NCI-H1417 treated with DMSO at 0.1 percent for 48 hours (cell line): ENCODE measurements around the gene ANXA8.
"Not testable (repeated sequence)": the region's sequence is repeated elsewhere in the genome, so short reads cannot be mapped to it uniquely, and the experiment has no call there.

ENCODE experiments used
- DNase-seq: peaks from one replicate; lab custom pipeline; 2025; lab: John Stamatoyannopoulos, UW

ANXA8 gene, protein sequence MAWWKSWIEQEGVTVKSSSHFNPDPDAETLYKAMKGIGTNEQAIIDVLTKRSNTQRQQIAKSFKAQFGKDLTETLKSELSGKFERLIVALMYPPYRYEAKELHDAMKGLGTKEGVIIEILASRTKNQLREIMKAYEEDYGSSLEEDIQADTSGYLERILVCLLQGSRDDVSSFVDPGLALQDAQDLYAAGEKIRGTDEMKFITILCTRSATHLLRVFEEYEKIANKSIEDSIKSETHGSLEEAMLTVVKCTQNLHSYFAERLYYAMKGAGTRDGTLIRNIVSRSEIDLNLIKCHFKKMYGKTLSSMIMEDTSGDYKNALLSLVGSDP

DNA sequence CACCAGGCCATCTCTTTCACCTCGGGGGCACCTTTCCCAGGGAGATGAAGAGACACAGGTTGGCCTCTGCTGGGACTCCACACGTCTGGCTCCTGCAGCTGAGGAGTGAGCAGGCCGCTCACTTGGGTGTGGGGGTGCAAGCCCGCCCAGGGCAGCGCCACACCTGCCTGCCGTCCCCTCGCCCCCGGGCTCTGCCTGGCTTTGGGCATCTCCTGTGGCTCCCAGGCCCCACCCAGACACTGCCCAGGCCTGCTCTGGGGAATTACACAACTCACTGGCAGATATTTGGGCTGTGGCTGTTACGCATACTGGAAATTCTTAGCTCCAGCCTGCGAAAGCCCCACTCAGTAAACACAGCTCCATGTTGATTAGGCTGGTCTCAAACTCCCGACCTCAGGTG, at the start of gene ANXA8:
TSS of gene ANXA8 (minus strand) at position 193 of the 400 bp plus-strand sequence. CDS start at position 11, 182 bp downstream.
- DNase-seq: not testable (repeated sequence)

DNA sequence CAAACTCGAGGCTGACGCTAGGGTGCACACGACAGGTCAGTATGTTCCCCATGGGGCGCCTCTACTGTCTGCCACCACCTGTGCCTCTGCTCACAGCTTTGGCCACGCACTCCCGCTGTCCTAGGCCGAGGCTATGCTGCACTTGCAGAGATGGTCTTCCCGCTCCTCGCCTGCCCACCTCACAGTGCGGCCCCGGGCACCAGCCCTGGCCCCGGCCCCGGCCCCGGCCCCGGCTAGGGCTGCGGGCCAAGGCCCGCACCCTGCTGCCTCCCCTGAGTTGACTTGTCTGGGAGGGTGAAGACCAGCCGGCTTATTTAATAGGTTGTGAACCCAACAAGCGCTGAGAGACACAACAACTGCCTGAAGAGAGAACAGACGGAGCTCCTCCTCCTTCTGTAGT, 39.6 kb upstream of the ANXA8 start, which contains the start of gene AGAP9:
TSS of gene AGAP9 (minus strand) at position 164 of the 400 bp plus-strand sequence. CDS start at position 52, 112 bp downstream.
- DNase-seq: not testable (repeated sequence)

DNA sequence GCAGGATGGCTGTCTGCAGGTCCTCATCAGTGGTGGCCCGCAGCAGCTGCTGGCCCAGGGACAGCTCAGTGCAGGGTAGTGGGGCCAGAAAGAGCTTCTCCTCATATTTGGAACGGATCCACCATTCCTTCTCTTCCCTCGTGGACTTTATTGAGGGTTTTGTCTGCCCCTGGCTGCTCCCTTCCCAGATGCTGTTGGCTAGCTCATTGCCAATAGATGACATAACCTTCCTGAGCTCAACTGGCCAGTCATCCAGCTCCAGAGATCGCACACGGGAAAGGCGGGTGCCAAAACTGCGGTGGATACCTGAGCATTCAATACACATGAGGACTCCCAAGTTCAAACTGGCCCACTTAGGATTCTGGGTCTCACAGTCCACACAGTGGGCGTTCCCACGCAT, 18.4 kb upstream of the ANXA8 start:
- DNase-seq: not testable (repeated sequence)

DNA sequence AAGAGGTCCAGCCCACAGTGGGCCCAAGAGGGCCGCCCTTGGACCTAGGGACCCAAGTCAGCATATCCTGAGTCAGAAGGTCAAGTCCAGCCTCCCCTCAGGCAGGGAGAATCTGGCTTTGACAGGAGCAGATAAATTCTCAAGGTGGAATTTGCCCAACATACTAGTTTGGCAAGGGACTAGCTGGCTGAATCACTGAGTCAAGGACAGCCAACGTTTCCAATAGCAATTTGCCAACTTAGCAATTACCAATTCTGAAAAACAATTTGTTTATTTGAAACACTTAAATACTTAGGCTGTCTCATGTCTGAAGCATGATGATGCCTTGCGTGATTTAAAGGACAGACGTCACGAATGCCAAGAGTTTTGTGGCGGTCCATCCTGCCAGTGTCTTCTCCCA, 10.3 kb upstream of the ANXA8 start:
- not testable (repeated sequence) for DNase-seq

DNA sequence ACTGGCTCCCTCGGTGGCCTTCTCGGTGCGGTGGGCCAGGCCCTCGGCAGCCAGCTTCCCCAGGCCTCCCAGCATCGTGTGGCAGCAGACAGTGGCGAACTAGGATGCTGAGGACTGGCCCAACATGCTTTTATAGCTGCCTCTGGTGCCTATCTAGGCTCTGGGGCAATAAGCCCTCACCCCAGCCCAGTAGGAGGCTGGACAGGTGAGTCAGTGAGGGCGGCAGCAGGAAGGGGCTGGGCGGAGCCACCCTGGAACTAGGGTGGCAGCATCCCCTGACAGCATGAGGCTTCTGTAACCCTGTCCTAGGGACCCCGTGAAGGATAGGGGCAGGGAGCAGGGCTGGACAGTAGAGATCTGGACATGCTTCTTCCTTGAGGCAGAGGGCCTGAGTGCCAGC, 7.7 kb upstream of the ANXA8 start, which contains the start of gene FAM25G:
TSS of gene FAM25G (minus strand) at position 101 of the 400 bp plus-strand sequence. CDS start at position 75, 26 bp downstream.
- DNase-seq: not testable (repeated sequence)

DNA sequence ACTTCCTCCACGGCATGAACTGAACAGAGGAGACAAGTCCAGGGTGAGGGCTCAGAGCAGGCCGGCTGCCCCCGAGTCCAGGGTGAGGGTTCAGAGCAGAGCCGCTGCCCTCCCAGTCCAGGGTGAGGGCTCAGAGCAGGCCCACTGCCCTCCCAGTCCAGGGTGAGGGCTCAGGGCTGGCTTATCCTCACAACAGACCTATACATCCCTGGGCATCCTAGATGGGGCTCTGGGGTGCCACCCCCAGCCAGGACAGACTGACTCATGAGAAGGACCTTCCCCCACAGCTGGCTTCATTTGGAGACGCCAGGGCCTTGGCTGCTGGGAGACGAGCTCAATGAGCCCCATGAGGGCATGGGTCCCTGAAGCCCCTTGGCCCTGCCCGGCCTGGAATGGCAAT, 5.7 kb upstream of the ANXA8 start:
- DNase-seq: not testable (repeated sequence)

DNA sequence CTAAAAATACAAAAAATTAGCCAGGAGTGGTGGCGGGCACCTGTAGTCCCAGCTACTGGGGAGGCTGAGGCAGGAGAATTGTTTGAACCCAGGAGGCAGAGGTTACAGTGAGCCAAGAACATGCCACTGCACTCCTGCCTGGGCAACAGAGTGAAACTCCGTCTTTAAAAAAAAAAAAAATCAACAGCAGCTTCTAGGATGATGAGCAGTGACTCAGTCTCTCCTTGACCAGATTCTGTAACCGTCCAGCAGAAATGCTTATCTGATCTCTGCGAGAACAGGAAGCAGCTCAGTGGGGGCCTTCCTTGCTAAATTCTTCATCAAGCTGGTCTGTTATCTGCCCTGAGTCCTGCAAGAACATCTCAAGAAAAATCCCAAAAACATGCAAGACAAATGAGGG, 2.0 kb upstream of the ANXA8 start:
- not testable (repeated sequence) for DNase-seq

DNA sequence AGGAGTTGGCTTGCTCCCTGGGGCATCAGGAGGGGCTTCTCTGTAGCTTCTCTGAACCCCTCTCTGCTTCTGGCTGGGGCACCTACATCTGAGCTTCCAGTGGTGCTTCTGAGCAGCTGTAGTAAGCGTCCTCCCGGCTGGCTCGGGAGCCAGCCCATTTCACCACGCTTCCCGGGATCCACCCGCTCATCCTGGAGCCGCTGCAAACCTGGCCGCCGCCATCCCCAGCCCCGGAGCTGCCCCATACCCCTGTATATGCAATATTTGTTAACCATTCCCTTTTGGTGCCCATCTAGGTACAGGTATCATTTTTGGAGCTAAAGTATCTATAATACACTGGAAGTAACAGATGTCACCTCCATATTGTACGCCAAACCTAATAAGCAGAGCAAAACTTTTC, 871 bp upstream of the ANXA8 start:
- DNase-seq: not testable (repeated sequence)

DNA sequence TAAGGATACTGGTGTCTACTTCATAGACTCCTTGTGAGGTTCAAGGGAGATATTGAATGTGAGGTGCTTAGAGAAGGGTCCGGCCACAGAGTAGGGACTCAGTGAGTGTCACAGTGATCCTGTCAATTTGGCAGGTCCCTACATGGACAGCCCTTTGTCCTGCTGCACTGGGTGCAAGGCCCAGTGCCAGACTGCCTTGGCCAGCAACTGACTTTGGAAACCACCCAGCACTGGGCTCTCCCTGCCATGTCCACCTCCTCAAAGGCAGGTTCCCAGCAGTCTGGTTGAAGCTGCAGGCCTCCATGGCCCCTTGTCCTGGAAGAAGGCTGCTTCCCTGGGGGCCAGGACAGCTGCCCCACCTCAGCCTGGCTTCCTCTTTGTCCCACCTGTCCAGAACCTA, 1.5 kb downstream of the ANXA8 start:
- DNase-seq: not testable (repeated sequence)

DNA sequence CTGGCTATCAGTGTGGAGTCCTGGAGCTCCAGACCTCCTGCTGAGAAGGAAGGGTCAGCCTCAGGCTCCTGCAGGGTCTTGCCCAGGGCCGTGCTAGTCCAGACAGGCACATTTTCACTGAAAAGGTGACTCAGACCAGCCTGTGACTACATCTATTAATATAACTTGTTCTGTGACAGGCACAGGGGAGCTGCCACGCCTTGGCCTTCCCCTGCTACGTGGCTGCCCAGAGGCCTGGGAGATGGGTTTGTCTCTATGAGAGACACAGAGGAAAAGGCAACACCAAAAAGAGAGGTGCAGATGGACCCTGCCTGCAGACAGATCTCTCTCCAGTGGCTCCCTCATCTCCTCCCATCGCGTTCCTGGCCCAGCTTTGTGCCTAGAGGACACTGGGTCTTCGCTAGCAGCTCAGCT, 2.1 kb downstream of the ANXA8 start:
- not testable (repeated sequence) for DNase-seq

DNA sequence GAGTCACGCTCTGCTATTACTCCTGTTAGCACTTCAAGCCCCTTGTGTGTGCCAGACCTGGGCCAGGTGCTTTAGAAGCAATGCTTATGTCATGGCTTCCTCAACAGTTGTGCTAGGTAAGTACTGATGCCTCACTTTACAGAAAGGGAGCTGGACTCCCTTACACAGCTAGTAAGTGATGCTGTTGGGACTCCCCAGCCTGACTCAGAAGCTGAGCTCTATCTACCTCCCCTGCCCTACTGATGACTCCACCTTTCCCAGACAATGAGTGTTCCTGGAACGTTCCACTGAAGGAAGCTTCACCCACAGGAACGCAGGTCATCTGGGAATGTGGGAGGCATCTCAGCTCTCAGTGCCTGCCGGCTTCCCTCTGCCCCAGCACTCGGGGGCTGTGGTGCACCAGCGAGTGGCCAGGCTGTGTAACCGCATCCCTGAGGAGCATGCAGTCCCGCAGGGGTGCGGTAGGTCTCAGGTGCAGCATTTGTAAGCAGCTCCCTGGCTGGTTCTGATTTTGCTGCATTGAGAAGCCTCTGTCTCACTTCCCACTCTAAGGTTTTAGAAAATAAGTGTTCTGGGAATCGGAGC, 2.6 kb downstream of the ANXA8 start:
- DNase-seq: not testable (repeated sequence)

DNA sequence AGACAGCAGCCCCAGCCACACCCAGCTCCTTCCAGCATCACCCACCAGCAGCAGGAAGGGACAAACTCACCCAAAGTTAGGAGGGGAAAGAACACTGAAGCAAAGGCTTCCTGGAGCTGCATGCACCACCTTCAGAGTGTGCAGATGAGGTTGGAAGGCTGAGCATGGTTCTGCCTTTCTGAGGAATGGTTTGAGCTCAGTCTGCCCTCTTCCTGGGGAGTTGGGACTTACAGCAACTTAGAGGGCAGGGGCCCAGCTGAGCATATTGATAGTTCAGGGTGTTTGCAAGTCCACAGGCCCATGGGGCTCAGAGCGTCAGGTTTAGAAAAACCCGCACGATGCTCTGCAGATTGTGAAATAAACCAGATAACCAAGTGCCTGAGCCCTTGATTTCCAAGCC, 3.8 kb downstream of the ANXA8 start:
- DNase-seq: not testable (repeated sequence)

DNA sequence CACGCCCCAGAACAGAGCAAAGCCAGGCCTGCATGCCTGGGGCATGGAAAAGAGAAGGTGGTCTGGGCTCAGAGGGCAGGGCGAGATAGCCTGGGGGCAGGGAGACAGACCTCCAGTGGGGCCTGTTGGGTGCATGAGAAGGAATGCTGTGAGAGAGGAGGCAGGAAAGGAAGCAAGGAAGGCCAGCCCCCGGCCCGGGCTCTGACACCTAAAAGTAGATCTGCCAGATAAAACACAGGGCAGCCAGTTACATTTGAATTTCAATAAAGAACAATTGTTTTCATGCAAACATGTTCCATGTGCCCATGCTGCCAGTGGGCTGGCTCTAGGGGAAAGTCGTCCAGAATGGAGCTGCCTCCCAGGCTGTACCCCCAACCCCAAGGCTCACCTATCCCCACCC, 5.8 kb downstream of the ANXA8 start:
- not testable (repeated sequence) for DNase-seq

DNA sequence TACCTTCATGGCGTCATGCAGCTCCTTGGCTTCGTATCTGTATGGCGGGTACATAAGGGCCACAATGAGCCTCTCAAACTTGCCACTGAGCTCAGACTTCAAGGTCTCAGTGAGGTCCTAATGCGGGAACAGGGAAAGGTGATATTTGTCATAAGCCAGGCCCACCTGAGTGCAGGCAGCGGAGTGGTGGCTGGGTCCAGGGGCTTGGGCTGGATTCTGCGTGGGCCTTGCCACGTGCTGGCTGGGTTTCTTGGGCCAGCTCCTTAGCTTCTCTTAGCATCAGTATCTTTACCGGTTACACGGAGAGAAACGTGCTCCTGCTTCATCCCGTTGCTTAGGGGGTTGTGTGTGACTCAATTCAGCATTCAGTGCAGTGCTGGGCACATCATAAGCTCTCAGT, 6.8 kb downstream of the ANXA8 start:
- DNase-seq: not testable (repeated sequence)

DNA sequence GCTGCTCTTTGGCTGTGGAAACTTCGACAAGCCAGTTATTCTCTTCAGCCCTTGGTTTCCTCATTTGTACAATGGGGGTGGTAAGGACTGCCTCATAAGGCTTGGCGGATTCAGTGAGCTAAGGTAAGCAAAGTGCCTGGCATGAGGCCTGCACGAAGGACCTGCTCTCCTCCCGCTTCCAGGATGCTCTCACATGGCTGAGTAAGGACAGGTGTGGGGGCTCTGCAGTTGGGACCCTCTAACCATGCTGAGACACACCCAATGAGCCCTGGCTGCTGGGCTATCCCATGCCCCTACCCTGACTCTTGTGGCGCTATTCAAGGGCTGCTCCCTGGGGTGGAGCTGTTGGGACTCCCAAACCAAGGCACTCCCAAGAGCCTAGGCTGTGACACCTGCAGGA, 8.8 kb downstream of the ANXA8 start:
- DNase-seq: not testable (repeated sequence)

DNA sequence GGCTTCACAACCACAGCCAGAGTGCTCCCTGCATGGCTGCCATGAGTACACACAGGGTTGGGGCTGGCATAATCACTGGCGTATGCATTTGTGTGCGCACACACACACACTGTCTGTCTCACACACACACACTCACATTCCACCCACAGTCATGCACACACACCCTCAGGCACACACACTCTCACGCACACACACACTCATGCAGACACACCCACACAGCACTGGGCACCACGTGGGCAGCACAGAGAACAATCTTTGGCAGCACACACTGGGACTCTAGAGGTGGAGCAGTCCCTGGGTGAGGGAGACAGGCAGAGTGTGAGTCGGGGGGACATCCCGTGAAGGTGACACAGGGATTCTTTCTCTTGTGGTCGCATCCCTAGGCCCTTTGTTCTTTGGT, 10.4 kb downstream of the ANXA8 start:
- not testable (repeated sequence) for DNase-seq

DNA sequence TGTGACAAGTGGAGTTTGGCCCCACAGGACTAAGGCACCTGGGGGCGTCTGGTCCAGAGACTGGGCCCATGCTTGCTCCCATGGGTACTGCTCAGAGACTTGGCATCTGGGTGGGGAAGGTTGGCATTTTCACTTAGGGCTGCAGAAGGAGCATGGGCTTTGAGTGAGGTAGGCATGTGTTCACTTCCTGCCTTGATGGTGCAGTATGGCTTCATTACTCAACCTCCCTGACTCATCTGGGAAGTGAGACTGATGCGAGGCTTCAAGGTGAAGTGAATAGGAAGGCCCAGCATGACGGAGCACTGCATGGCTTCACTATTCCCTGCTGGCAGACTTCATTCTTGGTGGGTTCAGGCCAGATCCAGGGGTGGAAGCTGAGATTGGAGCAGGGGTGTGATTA, 11.3 kb downstream of the ANXA8 start:
- DNase-seq: not testable (repeated sequence)

DNA sequence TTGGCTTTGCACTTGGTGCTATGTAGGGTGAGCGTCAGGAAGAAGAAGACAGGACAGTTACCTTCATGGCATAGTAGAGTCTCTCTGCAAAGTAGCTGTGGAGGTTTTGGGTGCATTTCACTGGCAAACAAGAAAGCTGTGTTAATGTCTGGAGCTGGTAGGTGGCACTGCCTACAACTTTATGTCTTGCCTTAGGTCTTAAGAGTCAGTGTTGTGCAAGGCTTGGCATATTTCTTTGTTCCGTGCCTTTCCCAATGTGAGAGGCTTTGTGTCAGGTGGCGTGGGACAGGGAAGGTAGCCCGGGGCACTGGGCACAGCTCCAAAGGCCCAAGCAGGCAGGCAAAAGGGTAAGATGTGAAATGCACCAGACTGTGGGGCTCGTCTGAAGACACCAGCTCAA, 11.8 kb downstream of the ANXA8 start:
- not testable (repeated sequence) for DNase-seq

DNA sequence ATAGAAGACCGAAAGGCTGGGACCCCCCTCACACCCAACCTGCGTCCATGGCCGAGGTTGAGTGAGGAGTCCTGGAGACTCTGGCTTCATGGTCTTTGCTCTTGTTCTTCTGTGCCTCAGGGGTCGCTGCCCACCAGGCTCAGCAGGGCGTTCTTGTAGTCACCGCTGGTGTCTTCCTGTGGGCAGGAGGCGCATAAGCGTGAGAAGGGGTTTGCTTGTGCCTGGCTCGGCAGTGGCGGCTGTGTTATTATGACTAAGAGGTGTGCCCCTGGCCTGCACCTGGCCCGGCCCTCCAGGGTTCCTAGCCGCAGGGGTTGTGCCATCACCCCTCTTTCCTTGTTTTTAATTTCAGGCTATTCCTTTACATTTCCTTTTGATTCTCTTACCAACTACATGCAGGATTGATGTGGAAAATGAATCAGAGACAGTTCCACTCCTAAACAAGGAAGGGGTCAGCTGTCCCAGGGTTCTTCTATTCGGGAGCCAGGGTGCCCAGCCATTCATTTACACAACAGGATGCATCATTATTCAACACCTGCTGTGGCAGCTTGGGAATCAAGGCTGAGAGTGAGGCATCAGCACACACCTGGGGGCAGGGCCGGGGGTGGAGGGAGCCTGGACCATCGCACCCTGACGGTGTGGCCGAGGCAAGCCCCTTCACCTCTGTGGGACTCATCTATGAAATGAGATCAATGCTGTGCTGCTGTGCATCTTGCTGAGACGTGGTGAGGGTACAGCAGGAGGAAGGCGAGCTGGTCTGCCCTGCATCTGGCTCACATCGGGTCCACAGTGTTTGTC, 15.0 kb downstream of the ANXA8 start:
- not testable (repeated sequence) for DNase-seq

DNA sequence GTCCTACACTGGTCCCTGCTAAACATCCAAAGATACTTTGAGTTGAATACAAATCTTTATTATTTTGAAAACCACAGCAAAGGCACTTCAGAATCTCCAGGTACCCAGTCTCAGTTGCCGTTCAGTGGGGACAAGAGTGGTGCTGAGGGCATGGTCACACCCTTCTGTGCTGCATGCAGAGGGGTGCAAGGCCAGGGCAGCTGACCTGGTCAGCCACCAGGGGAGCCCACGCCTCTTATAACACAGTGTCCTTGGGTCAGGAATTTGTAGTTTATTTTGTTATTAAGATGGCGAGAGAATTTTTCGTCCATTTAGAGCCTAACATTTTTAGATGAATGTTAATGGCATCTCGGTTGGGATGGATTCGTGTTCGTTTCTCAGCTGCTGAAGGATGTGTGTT, 16.0 kb downstream of the ANXA8 start:
- DNase-seq: not testable (repeated sequence)

DNA sequence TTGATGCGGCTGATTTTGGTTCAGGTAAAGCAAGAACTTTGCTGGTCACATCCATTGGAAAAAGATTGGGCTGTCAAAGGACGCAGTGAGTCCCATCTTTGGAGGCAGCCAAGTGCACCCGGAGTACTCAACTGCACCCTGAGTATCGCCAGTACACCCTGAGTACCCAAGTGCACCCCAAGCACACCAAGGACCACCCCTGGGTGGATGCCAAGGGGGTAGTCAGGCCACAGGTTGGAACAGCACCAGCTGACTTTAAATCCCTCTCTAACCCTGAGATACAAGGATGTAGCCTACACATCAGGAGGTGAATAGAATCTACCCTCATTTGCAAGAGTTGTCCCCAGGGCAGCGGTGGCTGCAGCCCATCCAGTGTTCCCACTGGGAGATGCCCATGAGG, 16.5 kb downstream of the ANXA8 start:
- not testable (repeated sequence) for DNase-seq

DNA sequence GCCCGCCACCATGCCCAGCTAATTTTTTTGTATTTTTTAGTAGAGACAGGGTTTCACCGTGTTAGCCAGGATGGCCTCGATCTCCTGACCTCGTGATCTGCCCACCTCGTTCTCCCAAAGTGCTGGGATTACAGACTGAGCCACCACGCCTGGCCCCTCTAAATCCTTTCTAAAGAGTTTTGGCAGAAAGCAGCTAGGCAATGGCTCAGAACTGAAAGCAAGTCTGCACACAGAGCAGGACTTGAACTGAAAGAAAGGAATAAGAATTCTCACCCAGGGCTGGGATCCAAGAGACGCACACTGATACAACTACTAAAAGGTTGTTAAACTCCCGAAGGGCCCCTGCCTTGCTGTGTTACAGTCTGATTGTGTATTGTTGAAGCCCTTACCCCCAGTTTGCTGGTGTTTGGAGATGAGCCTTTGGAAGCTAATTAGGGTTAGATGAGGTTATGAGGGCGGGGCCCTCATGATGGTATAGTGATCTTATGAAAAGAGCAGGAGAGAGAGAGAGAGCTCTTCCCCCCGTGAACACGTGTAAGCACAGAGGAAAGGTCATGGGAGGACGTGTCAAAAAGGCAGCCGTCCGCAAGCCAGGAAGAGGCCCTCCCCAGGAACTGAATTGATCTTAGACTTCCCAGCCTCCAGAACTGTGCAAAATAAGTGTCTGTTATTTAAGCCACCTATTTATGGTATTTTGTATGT, 18.5 kb downstream of the ANXA8 start:
- DNase-seq: not testable (repeated sequence)
